OCI-LY1 (cell line): Measurements from ENCODE around the gene TOGARAM2.

Experiments used
- EZH2 ChIP-seq: fragments of 200-600 bp; sonication (generic), shearing (Covaris generic); IDR thresholded peaks from 2 replicates; pipeline ENCODE4 v1.8.0; 2017; ENCODE audit warnings: borderline replicate concordance, mixed run types, mild to moderate bottlenecking, antibody characterized with exemption, low read length, moderate library complexity, mixed read lengths
- TF ChIP-seq, protein P1 (sequence below): fragments of 200-600 bp; sonication (generic), shearing (Covaris generic); IDR thresholded peaks from 2 replicates; pipeline ENCODE4 v1.5.1; 2017; ENCODE audit warnings: mild to moderate bottlenecking, antibody characterized with exemption, low read length, moderate library complexity, mixed read lengths

- TF ChIP-seq, protein P1, sequence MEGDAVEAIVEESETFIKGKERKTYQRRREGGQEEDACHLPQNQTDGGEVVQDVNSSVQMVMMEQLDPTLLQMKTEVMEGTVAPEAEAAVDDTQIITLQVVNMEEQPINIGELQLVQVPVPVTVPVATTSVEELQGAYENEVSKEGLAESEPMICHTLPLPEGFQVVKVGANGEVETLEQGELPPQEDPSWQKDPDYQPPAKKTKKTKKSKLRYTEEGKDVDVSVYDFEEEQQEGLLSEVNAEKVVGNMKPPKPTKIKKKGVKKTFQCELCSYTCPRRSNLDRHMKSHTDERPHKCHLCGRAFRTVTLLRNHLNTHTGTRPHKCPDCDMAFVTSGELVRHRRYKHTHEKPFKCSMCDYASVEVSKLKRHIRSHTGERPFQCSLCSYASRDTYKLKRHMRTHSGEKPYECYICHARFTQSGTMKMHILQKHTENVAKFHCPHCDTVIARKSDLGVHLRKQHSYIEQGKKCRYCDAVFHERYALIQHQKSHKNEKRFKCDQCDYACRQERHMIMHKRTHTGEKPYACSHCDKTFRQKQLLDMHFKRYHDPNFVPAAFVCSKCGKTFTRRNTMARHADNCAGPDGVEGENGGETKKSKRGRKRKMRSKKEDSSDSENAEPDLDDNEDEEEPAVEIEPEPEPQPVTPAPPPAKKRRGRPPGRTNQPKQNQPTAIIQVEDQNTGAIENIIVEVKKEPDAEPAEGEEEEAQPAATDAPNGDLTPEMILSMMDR, result no peak
- no peak for TF ChIP-seq EZH2
Measured at GRCh38 chr2:29082804-29083495, 101.9 kb downstream of the TOGARAM2 start.
